ENCODE data around the gene PPM1H.

Gene PPM1H

DNA sequence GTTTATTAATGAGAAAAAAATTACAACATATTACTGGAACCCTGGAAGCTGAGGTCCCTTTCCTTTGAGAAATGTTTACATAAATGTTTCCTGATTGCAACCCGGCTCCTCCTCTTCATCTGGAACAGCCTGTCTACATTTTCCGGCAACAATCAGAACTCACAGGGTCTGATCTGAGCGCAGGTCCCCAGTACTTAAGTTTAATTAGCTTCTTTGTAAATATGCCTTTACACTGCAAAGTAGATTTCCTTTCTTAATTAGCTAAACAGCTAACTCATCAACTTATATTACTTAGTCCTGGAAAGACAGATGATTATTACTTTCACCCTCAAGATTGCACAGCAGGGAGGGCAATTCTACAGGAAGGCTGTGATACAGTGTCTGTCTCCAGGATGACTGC, 255.3 kb downstream of the PPM1H start:
- POLR2A ChIA-PET: no interaction called here

GRCh38 chr12:62677355-62677754, 257.6 kb downstream of the PPM1H start:
- Histone ChIP-seq H3K4me1 (ENCODE audit: control insufficient read depth, insufficient read depth, low read length) (no peaks in the 10 kb centered on the region), H3K9me3 (ENCODE audit: control insufficient read depth, insufficient read depth, low read depth, low read length) (no peaks in the 10 kb centered on the region), H3K4me3 (ENCODE audit: low read depth, low read length) (no peak overlapping the region), H3K36me3 (ENCODE audit: control insufficient read depth in 2 of 2, insufficient read depth in 1 of 2, low read length in 2 of 2) (peaks cover 0 to 15% of the 10 kb centered on the region in 2 experiments; a peak in 1 of 3 replicates), H3K27ac (ENCODE audit: extremely low read depth, low read depth, low read length) (no peak overlapping the region)
- ChIA-PET POLR2A (no interaction called here), CTCF (no interaction called here)
- TF ChIP-seq ZNF629 (tag by site-specific recombination; IDR thresholded peaks at IDR 0.05): no peak
- TF ChIP-seq MZF1 (tag by site-specific recombination; IDR thresholded peaks at IDR 0.05; ENCODE audit: borderline replicate concordance): no peak
- TF ChIP-seq ZNF707 (tag by site-specific recombination; IDR thresholded peaks at IDR 0.05): no peak
- TF ChIP-seq ZFP69B (tag by site-specific recombination; IDR thresholded peaks at IDR 0.05): no peak
- no peak for TF ChIP-seq ZNF366 (tag by site-specific recombination; conservative IDR thresholded peaks at IDR 0.05)

More for the DNA sequence above, 255.3 kb downstream of the PPM1H start:
- no peak overlapping the region for H3K4me3 ChIP-seq (ENCODE audit: low read depth, low read length)
- H3K9me3 ChIP-seq (ENCODE audit: control insufficient read depth, insufficient read depth, low read depth, low read length): no peaks in the 10 kb centered on the region
- no peak overlapping the region for H3K27ac ChIP-seq (ENCODE audit: extremely low read depth, low read depth, low read length)
- H3K4me1 ChIP-seq (ENCODE audit: control insufficient read depth, insufficient read depth, low read length): no peaks in the 10 kb centered on the region
- TF ChIP-seq PRDM6 (tag by site-specific recombination; IDR thresholded peaks at IDR 0.05): 0 out of 2 replicates have a peak, but pooled peaks have one; percentile 10
- TF ChIP-seq ZFHX2 (tag by site-specific recombination; conservative IDR thresholded peaks at IDR 0.05): no peak
- no peak for TF ChIP-seq ZNF10 (tag by site-specific recombination; IDR thresholded peaks at IDR 0.05)
- no peak for TF ChIP-seq ZSCAN16 (tag by site-specific recombination; IDR thresholded peaks at IDR 0.05)
- peaks cover 0 to 11% of the 10 kb centered on the region in 2 experiments; a peak in 2 of 3 replicates for H3K36me3 ChIP-seq (ENCODE audit: control insufficient read depth in 2 of 2, insufficient read depth in 1 of 2, low read length in 2 of 2)
- CTCF ChIA-PET: no interaction called here

- no peak overlapping the region for H3K4me3 ChIP-seq (ENCODE audit: low read depth, low read length)
- ChIA-PET POLR2A (no interaction called here), CTCF (no interaction called here)
- TF ChIP-seq ZNF132 (tag by site-specific recombination; IDR thresholded peaks at IDR 0.05; ENCODE audit: borderline replicate concordance) (no peak), TRIM28 (IDR thresholded peaks at IDR 0.05; ENCODE audit: borderline replicate concordance, low read length) (peak; percentile 18; the same call in 1 of the 2 replicates), SETDB1 (IDR thresholded peaks at IDR 0.05; ENCODE audit: insufficient read length, low read length) (peak; percentile 48)
- H3K9me3 ChIP-seq (ENCODE audit: control insufficient read depth, insufficient read depth, low read depth, low read length): no peaks in the 10 kb centered on the region
- no peak overlapping the region for H3K27ac ChIP-seq (ENCODE audit: extremely low read depth, low read depth, low read length)
- H3K36me3 ChIP-seq (ENCODE audit: control insufficient read depth in 2 of 2, insufficient read depth in 1 of 2, low read length in 2 of 2): peaks cover 0 to 17% of the 10 kb centered on the region in 2 experiments; a peak in 1 of 3 replicates
- H3K4me1 ChIP-seq (ENCODE audit: control insufficient read depth, insufficient read depth, low read length): no peaks in the 10 kb centered on the region
These were observed 258.2 kb downstream of the PPM1H start for GRCh38 chr12:62676521-62677307.

DNA sequence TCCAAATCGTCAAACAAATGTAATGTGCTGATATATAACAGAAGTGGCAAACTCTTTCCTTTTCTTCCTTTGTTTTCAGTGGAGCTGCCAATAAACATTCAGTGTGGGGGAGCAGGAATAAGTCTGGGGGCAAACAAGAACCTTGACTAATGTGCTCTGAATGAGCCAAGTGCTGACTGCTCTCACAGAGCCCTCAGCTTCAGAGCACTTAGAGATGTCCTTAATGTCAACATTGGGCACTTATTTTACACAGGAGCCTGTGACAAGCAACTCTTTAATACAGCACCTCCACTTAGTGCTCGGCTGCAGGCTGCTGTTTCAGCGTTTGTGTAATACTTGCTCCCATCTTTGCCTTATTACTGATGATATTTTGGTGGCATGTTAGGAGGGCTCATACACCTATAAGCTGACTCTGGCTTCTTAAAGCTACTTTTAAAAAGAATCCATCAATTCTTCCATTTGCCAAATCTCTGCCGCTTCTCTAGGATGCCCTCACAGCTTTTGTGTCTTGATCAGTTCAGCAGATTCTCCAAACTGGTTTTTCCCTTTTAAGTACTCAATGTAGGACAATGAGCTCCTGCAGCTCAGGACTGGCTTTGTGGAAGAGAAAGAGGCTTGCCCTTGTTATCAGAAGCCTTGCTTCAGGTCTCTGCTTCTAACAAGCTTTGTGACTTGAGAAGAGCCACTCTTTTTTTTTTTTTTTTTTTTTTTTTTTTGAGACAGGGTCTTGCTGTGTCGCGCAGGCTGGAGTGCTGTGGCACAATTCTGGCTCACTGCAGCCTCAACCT, 261.7 kb downstream of the PPM1H start:
- ChIA-PET POLR2A (interaction anchor here (0.6 kb wide), 1 partner anchor 14 kb away, joined by 3 read pairs; no protein-coding TSS in a partner anchor), CTCF (no interaction called here)
- no peak overlapping the region for H3K27ac ChIP-seq (ENCODE audit: extremely low read depth, low read depth, low read length)
- H3K36me3 ChIP-seq (ENCODE audit: control insufficient read depth in 2 of 2, insufficient read depth in 1 of 2, low read length in 2 of 2): peaks cover 0 to 17% of the 10 kb centered on the region in 2 experiments; a peak in 1 of 3 replicates
- H3K4me3 ChIP-seq (ENCODE audit: low read depth, low read length): no peak overlapping the region
- H3K4me1 ChIP-seq (ENCODE audit: control insufficient read depth, insufficient read depth, low read length): no peaks in the 10 kb centered on the region
- H3K9me3 ChIP-seq (ENCODE audit: control insufficient read depth, insufficient read depth, low read depth, low read length): no peaks in the 10 kb centered on the region
- TF ChIP-seq ZNF600 (tag by site-specific recombination; IDR thresholded peaks at IDR 0.05): no peak
- TF ChIP-seq ZNF155 (tag by site-specific recombination; IDR thresholded peaks at IDR 0.05): no peak
- no peak for TF ChIP-seq ZNF560 (tag by site-specific recombination; IDR thresholded peaks at IDR 0.05; ENCODE audit: borderline replicate concordance)
- no peak for TF ChIP-seq ZNF391 (tag by site-specific recombination; IDR thresholded peaks at IDR 0.05; ENCODE audit: borderline replicate concordance, low read depth)
- no peak for TF ChIP-seq ZNF701 (tag by site-specific recombination; IDR thresholded peaks at IDR 0.05)
- TF ChIP-seq, protein P1, sequence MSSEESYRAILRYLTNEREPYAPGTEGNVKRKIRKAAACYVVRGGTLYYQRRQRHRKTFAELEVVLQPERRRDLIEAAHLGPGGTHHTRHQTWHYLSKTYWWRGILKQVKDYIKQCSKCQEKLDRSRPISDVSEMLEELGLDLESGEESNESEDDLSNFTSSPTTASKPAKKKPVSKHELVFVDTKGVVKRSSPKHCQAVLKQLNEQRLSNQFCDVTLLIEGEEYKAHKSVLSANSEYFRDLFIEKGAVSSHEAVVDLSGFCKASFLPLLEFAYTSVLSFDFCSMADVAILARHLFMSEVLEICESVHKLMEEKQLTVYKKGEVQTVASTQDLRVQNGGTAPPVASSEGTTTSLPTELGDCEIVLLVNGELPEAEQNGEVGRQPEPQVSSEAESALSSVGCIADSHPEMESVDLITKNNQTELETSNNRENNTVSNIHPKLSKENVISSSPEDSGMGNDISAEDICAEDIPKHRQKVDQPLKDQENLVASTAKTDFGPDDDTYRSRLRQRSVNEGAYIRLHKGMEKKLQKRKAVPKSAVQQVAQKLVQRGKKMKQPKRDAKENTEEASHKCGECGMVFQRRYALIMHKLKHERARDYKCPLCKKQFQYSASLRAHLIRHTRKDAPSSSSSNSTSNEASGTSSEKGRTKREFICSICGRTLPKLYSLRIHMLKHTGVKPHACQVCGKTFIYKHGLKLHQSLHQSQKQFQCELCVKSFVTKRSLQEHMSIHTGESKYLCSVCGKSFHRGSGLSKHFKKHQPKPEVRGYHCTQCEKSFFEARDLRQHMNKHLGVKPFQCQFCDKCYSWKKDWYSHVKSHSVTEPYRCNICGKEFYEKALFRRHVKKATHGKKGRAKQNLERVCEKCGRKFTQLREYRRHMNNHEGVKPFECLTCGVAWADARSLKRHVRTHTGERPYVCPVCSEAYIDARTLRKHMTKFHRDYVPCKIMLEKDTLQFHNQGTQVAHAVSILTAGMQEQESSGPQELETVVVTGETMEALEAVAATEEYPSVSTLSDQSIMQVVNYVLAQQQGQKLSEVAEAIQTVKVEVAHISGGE (tag by site-specific recombination; conservative IDR thresholded peaks at IDR 0.05; ENCODE audit: low read depth): no peak
- TF ChIP-seq, protein P2, sequence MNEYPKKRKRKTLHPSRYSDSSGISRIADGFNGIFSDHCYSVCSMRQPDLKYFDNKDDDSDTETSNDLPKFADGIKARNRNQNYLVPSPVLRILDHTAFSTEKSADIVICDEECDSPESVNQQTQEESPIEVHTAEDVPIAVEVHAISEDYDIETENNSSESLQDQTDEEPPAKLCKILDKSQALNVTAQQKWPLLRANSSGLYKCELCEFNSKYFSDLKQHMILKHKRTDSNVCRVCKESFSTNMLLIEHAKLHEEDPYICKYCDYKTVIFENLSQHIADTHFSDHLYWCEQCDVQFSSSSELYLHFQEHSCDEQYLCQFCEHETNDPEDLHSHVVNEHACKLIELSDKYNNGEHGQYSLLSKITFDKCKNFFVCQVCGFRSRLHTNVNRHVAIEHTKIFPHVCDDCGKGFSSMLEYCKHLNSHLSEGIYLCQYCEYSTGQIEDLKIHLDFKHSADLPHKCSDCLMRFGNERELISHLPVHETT (tag by site-specific recombination; IDR thresholded peaks at IDR 0.05): no peak
- no peak for TF ChIP-seq ZNF585B (tag by site-specific recombination; IDR thresholded peaks at IDR 0.05)
